ENCODE results near the gene TOP3B.

Gene TOP3B

DNA sequence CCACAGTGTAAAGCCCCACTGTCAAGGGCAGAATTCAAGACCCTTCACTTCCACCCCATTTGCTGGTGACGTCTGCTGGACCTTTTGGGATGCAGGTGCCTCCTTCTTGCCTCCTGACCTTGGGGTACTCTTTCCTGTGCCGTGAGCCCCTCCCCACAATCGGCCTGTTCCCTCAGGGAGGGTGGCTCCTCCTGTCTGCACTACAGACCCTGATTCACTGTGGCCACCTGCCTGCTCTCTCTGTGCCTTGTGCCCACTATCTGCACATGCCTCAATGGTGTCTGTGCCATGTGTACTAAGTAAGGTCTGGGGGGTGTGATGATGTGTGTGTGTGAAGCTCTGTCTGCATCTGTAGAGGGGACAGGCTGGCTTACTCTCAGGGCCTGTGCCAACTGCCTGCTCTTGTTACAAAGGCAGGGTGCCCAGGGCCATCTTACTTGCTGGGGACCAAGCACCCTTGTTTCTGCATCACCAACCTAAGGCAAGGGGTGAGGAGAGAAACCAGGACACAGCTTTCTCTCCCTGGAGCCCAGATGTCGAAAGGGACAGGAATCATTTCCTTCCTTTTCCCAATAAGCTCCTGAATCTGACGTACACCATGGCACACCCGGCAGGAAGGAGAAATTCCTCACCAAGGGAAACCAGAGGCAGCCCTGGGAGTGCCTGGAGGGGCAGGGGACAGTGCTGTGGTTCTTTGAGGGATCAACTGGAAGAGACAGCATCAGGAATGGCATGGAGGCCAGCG is 33.6 kb downstream of the TOP3B start:
- no peak for DNase-seq (ENCODE audit: low read depth)
- no peak overlapping the region for H3K4me3 ChIP-seq (ENCODE audit: low read length)
- TF ChIP-seq, protein P1, sequence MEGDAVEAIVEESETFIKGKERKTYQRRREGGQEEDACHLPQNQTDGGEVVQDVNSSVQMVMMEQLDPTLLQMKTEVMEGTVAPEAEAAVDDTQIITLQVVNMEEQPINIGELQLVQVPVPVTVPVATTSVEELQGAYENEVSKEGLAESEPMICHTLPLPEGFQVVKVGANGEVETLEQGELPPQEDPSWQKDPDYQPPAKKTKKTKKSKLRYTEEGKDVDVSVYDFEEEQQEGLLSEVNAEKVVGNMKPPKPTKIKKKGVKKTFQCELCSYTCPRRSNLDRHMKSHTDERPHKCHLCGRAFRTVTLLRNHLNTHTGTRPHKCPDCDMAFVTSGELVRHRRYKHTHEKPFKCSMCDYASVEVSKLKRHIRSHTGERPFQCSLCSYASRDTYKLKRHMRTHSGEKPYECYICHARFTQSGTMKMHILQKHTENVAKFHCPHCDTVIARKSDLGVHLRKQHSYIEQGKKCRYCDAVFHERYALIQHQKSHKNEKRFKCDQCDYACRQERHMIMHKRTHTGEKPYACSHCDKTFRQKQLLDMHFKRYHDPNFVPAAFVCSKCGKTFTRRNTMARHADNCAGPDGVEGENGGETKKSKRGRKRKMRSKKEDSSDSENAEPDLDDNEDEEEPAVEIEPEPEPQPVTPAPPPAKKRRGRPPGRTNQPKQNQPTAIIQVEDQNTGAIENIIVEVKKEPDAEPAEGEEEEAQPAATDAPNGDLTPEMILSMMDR (conservative IDR thresholded peaks at IDR 0.05; ENCODE audit: low read depth, low read length), result no peak

DNA sequence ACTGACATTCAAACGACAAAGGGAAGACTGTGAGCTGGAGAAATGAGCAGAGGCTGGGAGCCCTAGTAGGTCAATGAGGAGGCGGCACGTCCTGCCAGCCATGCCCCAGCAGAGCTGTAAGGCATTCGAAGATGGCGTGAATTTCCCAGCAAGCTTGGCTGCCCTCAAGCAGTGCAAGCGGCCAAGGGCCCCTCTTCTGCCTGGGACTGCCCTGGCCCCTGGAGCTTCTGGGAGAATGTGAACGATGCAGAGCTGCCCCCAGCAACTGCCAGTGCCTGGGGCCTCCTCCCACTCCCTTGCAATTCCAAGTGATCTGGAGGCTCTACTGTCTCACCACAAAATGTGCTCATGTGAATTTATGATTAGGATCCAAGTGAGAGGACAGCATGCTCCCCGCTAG is 34.2 kb downstream of the TOP3B start:
- H3K4me3 ChIP-seq (ENCODE audit: low read length), result no peak overlapping the region
- TF ChIP-seq, protein P1 (conservative IDR thresholded peaks at IDR 0.05; ENCODE audit: low read depth, low read length), result no peak
- DNase-seq (ENCODE audit: low read depth), result no peak

DNA sequence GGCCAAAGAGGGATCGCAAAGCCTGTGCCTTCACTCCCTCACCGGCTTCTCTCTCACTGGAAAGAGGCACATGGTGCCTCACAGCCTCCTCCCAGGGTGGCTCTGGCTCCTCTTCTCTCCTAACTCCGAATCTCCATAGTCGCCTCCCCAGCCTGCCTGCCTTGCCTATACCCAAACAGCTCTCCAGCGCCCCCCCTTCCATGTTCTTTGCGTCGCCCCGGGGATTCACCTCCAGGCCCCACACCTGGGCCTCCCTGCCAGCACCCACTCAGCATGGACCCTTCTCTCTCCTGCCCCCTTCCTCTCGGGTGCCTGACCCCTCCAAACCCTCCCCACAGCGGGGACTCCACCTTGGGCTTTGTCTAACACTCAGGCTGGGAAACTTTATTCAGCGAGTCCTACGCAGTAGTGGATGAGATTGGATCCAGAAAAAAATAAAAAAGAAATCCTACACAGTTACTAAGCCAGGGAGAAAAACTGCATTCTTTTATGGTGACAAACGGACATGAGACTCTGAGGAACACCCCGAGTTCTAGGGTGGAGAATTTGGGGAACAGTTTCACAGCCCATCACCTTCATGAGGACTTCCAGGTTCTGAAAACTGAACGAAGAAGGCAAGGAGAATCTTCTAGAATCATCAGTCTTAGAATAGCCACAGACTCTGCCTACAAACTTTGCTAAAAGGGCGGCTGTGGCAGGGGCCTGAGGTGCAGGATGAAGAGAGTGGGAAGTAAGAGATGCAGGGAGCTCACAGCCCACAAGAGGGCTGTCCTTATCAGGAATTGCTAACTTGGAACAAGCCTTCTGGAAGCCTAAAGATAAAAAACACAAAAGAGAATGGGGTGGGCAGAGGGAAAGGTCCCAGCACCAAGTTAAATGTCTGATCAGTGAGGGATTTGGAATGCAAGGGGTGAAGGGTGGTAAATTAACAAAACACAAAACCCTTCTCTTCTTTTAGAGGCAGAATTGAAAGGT is 35.3 kb downstream of the TOP3B start:
- H3K4me3 ChIP-seq (ENCODE audit: low read length), result no peak overlapping the region
- no peak for DNase-seq (ENCODE audit: low read depth)
- TF ChIP-seq, protein P1 (conservative IDR thresholded peaks at IDR 0.05; ENCODE audit: low read depth, low read length), result peak; percentile 69

DNA sequence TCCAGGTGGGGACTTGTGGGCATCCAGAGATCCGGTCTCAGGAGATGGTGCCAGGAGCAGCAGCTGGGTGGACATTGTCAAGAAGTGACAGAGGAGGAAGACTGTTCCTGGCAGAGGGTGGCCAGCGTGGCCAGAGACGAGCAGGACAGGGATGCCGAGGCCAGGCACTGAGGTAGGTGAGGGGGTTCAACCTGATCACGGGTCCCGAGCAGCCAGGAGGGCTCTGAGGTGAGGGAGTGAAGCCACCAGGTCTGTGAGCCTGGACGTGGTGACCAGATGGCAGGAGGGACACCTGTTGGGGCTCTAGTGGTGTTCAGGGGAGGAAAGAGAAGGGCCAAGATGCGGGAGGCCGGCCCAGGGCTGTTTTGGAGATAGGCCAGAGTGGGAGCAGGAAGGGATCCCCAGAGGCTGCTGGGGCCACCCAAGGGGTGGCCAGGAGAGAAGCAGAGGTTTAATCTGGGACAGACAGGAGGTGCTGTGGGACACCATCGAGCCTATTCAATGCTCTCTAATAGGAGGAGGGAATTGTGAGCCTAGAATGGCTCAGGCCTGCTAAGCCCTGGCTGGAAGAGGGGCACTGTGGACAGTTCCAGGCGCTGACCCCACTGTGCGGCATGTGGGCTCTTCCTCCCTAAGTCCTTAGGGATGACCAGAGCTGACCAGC is 36.2 kb downstream of the TOP3B start:
- H3K4me3 ChIP-seq (ENCODE audit: low read length), result no peak overlapping the region
- DNase-seq (ENCODE audit: low read depth), result no peak
- TF ChIP-seq, protein P1 (conservative IDR thresholded peaks at IDR 0.05; ENCODE audit: low read depth, low read length), result no peak

DNA sequence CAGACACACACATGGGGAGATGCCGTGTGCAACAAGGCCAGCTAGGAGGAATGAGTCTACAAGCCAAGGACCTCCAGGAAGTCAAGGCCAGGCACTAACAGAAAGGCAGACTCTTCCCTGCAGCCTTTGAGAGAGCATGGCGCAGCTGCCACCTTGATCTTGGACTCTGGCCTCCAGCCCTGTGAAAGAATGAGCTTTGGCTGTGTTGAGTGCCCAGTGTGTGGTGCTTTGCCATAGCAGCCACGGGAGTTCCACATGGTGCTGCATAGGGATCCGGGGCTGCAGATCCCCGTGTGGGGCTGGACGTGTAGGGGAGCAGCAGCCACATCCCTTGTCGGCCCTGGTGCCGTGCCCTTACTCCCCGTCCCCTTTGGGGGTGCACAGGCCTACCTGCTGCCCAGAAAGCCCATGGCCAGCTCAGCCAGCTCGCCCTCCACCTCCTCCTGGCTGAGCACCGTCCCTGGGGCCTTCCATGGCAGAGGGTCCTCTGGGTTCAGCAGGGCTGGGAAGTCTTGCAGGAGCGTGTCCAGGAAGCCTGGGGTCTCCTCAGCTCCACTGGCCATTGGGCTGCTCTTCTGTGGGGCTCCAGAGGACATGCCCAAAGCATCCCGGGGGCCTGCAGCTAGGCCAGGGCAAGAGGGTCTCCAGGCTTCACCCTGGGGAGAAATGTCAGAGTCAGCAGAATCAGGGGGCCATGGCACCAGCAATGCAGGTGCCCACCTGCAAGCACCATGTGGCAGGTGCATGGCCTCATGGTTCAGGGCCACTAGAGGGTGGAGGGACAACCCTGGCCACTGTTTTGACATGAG is 36.9 kb downstream of the TOP3B start:
- H3K4me3 ChIP-seq (ENCODE audit: low read length), result no peak overlapping the region
- no peak for DNase-seq (ENCODE audit: low read depth)
- TF ChIP-seq, protein P1 (conservative IDR thresholded peaks at IDR 0.05; ENCODE audit: low read depth, low read length), result no peak

GRCh38 chr22:21944871-21945270 is 37.7 kb downstream of the TOP3B start:
- TF ChIP-seq, protein P1 (conservative IDR thresholded peaks at IDR 0.05; ENCODE audit: low read depth, low read length), result no peak
- no peak overlapping the region for H3K4me3 ChIP-seq (ENCODE audit: low read length)
- no peak for DNase-seq (ENCODE audit: low read depth)

All from retinal pigment epithelial cell (primary cell).